Activated CD4-positive, alpha-beta T cell treated with anti-CD3 and anti-CD28 coated beads for 1 hour (primary cell): ENCODE results near the gene WDR48.

ENCODE experiments used
- DNase-seq: peaks from one replicate; pipeline ENCODE4 v3.0.0-alpha.2; 2020

The WDR48 gene

DNA sequence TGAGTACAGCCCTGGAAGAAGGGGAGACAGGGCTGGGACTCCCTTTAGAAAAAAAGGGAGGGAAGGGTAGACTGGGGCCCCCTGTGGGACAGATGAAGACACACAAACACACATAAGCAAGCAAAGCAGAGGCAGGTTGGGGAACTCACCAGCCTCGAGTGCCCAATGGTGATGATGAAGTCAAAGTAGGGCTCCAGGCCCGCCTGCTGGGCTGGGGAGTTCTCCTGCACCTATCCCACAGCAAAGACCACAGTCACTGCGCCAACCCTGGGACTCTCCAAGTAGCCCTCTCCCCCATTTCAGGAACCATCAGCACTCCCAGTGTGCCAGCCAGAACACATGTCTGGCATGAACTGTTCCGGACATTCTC, 51.5 kb downstream of the WDR48 start:
- DNase-seq, result no peak

DNA sequence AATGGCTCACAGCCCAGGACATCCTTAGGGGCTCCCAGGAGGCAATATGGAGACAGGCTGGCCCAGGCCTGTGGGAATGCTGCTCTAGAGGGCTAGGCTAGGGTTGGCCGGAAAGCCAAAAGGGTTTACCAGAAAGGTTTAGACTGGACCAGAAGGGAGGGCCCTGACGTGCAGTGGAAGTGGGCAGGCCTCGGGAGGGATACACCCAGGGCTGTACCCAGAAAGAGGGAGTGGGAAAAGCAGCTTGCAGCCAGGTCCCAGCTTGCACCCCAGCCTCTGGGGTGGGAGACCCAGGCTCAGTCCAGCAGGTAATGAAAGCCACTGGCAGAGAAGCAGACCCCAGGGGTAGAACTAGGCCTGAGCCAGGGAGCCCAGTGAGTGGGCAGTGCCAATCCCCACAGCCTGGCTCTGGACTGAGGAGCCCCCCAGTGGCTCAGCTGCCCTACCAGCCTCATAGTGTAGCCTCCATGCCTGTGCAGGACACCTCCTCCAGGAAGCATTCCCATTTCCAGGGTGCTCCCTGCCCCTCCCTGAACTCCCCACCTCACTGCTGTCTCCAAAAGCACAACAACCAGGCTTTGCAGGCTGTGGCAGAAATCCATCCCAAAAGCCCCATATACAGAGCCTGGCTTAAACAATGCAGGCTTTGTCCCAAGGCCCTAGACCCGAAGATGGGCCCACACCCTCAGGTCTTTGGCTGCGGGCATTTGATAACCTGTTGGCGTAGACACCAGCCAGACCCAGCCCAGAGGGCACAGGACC, 52.2 kb downstream of the WDR48 start:
- no peak for DNase-seq

DNA sequence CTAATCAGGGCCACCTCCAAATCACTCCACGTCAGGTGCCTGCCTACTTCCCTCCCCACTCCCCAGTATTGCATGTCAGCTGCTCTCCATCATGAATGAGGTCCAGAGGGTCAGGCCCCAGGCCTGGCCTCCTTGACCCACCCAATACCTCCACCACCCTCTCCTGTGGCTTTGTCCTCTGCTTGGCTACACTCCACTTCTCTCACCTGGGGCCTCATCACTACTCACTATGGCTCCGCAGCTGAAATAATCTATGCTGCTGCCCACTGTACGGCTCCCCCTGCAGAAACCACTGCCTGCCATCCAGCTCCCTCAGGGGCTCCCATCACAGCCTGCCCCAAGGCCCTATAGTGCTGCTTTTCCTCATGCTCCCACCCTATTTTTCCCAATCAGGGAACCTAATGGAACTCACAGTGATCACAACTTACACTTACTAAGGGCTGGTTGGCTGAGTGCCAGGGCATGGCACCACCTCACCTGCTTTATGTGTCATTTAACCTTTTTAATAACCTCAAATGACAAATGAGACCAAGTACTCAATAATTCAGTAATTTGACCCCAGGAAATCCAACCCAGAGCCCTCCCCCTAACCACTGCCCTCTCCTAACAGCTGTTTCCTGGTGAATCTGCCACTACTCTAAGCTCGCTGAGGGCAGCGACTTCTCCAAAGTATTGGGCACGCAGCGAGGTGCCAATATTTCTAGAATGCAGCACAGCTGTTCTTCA, 53.3 kb downstream of the WDR48 start:
- no peak for DNase-seq

DNA sequence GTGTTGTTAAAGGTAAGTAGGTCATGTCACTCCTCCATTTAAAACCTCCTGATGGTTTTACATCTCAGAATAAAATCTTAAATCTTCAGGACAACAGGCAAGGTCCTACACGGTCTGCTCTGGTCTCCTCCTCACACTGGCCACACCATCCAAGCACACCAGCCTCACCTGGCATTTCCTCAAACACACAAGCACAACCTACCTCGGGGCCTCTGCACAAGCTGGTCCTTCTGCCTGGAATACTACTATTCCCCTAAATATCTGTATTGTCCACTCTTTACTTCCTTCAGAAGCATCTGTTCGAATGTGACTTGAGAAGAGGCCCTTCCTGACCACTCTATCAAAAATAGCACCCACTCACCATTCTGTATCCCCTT, 53.9 kb downstream of the WDR48 start:
- no peak for DNase-seq

DNA sequence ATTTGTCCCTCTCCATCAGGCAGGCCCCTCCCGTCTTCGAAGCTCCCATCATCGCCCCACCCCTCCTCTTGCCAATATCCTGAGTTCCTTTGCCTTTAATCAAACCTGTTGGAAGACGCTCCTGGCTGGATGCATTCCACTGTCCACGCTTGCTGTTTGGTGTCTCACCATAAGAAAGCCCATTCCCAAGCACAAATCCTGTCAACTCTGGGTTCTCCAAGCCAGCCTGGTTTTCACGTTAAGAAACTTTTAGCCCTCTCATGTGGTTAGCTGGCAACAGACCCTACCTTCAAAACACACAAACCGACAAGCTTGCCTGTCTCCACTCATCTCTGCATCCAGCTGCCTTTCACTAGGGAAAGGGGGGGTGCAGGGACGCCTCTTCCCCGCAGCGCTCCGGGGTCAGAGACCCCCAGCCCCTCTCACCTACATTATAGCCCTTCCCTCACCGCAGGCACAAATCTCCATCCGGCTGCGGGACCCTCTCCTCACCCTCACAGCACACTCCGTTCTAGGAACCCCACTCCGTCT, 54.5 kb downstream of the WDR48 start:
- no peak for DNase-seq

DNA sequence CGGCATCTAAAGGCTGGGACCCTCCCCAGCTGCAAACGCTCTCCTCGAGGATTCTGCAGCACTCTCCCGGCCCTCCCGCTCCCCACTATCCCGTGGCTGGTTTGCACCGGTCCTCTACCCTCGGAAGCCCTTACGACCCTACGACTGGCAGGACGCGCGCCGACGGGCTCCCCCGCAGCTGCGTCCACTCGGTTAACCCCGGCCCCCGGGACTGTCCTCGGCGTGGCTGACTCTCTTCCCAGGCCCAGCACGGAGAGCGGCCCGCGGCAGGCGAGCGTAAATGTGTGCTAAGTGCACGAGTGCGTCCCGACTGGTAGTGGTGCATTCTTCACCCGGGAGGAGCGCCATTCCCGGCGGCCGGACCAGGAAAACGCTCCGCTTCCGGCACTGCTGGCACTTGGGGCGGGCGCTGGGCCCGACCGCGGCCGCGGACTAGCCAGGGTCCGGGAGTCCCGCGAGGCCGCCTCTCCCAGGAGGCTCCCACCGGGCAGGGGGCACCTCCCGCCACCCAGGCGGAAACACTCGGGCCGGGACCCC, 55.1 kb downstream of the WDR48 start:
- DNase-seq, result no peak

DNA sequence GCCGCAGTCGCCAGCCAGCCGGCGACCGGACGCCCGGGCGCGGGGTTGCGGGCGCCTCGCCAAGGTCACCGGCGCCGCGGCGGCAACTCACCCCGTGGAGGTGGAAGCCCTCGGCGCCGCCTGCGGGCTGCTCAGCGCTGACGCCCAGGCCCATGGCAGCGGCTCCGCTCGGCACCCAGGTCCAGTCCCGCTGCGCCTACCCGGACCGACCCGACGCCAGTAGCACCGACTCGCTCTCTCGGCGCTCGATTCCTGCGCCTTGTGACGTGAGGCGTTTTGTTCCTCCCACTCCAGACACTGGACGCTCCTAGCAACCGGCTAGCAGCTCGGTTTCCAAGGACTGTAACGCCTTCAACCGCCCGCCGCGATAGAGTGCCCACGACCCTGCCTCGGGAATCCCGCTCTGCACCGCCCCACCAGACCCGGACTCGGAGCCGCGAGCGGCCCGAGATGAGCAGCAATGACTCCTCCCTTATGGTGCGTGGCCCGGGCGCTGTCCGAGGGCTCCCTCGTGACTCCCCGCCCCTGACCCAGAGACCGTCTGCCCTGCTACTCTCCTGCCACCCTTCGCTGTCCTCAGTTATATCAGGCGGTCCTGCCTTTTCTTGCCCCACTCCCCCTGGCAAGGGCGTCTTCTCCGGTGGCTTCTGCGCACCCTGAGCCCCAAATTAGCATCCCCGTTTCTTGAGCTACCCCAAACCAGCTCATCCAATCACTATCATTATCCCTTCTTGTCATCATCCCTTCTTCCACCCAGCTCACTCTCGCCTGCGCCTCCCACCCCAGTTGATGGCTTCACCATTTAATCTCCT, 55.8 kb downstream of the WDR48 start, which contains the start of the genes GORASP1 and TTC21A:
GORASP1 (minus strand) TSS at position 240 of the 812 bp plus-strand sequence; CDS start at position 154, 86 bp downstream.
TTC21A (plus strand) TSS at position 293 of the 812 bp plus-strand sequence; CDS start at position 451, 158 bp downstream.
- DNase-seq, result peak; percentile 53

DNA sequence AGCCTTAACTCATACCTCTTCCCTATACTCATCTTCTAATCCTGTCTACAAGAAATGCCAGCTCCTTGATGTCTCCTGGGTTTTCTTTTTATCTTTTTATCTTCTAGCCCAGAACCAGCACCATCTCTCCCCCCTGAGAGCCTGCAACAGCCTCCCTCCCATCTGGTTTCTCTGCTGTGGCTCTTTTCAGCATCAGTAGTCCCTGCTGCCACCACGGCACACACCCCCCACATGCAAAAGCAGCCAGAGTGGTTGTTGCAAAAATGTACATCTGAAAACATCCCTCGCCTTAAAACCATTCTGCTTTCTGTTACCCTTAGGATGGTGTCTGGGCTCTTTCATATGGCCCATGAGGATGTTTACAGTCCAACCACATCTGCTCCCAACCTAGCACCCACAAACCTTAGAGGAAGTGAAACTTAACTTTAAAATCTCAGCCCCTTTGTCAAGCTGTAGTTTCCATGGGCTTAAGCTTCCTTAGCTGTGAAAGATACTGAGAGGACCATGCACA, 56.4 kb downstream of the WDR48 start:
- DNase-seq, result no peak

DNA sequence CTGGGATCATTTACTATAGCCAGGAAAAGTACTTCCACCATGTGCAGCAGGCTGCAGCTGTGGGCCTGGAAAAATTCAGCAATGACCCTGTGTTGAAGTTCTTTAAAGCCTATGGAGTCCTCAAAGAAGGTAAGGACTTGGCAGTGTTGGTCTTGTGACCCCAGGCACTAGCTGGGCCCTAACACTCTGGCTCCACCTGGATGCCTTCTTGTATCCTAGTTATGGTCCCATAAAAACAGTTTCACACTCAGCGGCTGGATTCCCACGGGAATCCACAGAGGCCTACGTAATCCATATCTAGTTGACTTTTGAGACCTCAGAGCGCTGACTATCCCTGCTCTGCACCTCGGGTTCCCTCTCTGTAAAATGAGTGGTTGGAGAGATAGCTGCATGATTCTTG, 57.3 kb downstream of the WDR48 start:
- DNase-seq, result no peak

DNA sequence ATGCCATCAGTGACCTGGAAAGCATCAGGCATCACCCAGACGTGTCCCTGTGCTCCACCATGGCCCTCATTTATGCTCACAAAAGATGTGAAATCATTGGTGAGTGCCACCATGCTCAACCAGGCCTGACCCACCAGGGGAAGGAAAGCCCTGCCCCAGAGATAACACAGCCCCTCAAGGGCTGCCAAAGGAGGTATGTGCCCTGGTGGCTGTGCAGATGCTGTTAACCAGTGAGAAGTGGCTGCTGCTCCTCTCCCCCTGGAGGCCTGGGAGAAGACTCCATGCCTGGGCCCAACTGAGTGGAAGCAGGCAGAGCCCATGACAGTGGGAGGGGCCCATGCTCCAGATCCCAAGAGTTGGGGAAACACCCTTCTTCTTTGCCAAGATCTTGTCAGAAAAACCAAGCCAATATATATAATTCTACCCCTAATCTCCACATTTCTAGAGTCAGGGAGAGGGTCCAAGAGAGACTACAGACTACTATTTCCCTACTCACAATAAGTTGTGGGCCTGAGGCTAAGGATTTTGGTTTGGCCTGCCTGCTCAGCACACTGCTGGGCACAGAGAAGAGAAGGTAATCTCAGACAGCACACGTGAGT, 58.3 kb downstream of the WDR48 start:
- no peak for DNase-seq

DNA sequence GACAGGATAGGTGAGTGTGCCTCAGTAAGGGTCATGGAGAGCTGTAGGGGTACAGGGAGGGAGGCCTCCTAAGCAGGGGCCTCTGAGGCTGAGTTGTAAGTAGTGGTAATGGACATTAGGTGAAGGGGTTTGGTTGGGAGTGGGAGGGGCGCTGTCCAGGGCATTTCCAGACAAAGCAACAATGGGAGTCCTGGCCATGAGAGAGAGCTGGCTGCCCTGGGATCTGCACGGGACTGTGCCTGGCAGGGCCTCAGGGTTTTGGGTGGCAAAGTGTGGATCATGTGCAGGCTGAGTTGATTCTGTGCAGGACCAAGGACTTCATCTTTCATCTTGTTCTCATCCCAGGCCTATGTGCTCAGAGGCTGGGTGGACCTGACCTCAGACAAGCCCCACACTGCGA, 60.3 kb downstream of the WDR48 start:
- no peak for DNase-seq

DNA sequence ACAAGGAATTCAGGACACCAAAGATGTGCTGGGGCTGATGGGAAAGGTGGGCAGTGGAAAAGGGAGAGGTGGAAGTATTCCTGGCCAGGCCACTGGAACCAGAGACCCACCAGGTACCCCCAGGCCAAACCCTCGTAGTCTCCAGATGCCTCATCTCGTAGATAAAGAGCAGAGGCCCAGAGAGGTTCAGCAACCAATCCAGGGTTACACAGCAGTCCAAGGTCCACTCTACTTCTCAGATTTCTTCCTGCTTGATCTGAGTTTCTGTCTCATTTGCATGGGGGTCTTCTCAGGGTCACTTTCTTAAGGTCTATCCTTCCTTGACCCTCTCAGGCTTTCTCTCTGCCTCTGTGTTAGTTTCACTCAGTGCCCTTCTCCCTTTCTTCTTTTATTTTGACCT, 60.7 kb downstream of the WDR48 start:
- DNase-seq, result no peak

DNA sequence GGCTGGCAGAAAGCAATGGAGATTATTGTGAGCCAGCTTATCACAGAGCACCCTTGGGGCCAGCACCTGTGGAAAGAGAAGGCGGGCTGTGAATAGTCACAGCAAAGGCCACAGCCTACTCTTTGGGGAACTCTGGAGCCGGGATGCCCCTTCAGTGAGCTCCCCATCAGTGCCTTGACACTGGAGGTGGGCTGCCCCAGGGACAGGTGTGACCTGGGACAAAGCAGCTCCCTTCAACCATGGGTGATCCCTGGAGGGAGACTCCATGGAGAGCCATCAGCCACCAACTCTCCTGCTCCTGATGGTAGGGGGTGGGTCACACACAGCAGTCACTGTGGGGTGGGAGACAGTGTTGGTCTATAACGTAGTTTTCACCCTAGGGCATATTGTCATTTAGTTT, 61.5 kb downstream of the WDR48 start:
- DNase-seq, result no peak

DNA sequence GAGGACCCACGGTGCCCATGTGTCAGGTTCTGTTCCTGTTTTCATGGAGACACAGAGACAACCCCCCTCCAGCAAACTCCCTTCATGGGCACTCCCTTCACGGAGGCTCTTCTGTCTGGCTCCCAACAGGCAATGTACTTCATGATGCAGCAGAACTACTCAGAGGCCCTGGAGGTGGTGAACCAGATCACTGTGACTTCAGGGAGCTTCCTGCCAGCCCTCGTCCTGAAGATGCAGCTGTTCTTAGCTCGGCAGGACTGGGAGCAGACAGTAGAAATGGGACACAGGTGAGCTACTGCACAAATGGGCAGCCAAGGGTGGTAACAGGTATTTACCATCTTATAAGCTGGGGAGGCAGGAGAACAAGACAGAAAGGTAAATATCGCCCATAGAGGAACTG, 62.6 kb downstream of the WDR48 start:
- DNase-seq, result no peak

DNA sequence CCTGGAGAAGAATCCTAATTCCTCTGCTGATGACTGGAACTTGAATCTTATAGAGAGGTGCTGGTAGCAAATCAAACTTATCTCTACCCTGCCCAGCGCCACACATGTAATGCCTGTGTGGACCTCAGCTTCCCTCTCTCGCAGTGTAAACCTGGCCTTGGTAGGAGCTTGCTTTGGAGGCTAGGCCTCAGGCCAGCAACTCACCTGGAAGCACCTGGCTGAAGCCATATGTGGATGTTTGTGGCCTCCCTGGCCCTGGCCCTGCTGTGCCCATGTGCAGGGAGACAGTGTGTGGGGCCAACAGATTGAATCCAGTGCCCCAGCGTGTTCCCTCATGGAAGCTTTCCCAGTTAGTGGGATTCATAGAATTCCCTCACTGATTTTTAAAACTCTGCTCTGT, 64.1 kb downstream of the WDR48 start:
- DNase-seq, result no peak

DNA sequence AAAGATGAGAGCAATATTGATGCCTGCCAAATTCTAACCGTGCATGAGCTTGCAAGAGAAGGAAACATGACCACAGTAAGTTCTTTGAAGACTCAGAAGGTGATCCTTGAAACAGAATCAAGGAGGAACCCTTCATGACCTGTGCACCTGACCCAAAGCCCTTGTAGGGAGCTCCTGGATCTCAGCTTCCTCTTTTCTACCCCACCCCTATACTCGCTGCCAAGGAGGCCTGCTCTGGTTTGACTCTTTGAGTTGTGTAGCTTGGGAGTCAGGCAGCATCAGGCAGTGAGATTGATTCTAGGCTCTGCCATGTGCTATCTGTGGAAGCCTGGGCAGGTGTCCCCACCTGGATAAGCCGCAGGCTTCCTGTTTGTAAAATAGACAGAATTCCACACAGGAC, 66.3 kb downstream of the WDR48 start:
- no peak for DNase-seq

DNA sequence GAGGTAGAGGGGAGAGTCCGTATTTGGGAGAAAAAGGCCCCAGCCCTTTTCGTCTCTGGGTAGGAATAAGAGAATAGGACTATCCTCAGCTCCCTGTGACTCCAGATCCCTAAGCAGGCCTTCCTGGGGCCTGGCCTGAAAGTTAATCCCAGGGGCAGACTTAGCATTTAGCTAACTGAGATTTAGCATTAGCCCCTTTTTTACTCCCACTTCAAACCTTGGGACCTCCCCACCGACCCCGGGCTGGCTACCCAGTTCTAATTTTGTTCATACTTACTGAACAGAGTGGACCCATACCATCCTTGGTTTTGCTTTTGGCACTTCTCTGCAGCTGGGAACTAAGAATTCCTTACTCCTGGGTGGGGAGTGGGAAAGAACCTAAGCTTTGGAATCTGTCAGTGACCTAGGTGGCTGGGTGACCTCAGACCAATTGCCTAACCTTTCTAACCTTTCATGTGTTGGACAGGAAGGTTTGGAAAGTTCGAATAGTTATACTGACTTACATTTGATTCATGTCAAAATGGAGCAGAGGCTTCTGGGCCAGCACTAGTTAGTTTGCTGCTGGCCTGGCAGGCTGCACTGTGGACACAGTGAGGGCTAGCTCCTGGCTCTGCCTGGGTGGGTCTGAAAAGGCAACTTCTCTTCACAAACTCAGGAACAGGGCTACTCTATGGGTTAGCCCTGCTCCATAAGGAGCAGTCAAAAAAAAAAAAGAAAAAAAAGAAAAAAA, 67.3 kb downstream of the WDR48 start:
- no peak for DNase-seq

DNA sequence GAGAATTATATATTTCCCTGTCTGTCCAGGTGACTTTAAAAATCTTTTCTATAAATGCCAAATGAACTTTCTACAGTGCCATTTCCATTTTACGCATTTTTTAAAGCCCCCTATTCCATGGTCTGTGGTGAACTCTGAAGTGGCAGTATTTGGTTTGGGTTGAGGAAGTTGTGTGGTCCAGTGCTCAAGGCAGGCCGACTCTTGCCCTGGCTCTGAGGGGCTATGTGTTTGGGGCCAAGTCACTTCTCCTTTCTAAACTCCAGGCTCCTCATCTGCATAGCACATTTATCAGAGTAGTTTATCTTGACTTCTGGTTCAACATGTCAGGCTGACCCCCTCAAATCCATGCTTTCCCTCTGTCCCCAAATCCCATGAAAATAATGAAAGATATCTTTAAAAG, 69.8 kb downstream of the WDR48 start:
- no peak for DNase-seq

DNA sequence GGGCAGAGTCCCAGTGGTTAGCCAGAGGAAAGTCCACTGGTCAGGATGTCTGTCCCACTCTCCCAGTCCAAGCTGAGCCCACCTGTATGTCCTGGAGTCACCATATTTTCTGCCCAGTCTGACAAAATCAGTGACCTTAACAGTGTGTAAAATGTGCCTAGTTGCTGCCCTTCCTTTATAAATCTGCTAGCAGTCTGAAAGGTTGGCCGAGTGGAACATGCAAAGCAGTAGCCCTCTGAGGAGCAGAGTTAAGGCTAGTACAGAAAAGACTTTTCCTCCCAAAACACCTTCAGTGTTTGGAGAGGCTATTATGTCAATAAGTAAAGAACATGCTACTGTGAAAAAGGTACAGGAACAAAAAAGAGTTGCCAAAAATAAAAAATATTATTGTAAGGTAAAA, 71.0 kb downstream of the WDR48 start:
- no peak for DNase-seq

DNA sequence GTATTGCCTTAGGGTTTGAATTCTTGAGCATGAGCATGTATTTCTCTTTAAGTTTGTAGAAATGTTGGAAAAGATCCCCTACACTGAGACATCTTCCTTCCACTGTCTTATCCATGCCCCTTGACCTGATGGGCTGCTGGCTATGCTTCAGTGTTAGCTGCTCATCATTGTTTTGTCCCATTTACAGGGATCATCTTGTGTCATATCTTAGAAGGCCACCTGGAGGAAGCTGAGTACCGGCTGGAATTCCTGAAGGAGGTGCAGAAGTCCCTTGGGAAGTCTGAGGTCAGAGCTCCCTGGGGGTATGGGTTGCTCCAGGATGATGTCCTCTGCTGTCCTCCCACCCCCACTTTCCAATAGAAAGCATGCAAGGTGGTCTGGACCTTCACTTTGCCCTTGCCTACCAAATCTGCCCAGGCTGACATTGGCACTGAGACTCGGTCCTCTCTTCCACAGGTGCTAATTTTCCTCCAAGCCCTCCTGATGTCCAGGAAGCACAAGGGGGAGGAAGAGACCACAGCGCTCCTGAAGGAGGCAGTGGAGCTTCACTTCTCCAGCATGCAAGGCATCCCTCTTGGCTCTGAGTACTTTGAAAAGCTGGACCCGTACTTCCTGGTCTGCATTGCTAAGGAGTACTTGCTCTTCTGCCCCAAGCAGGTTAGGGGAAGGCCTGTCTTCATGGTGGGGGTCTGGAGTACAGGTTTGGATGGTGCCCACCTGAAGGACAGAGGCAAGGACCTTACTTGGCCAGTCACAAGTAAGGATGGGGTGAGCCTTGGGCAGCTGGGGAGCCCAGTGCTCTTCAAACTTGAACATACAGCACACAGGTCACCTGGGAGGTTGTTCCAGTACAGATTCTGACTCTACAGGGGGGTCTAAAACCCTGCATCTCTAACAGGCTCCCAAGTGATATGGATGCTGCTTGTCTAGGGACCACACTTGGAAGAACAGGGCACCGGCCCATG, 73.3 kb downstream of the WDR48 start:
- no peak for DNase-seq
